Duodenal mucosa (tissue), 2 donors: ENCODE measurements around the gene LMAN1L.
A peak's percentile ranks its signal among the peaks of the same experiment; 100 is the strongest.

ENCODE experiments used
- H3K27ac ChIP-seq: one replicate; pipeline ENCODE4 v1.7.0; 2013; ENCODE audit warnings: low read depth, low read length
- H3K27me3 ChIP-seq, 2 donors: one replicate each; pipeline ENCODE4 v1.7.0; 2013; ENCODE audit warnings: low read length in 2 of 2, control low read depth in 1 of 2; ENCODE audit not compliant: insufficient read depth in 2 of 2, control insufficient read depth in 1 of 2
- H3K36me3 ChIP-seq, 2 donors: one replicate each; pipeline ENCODE4 v1.7.0; 2013; ENCODE audit warnings: low read length in 2 of 2, control low read depth in 1 of 2; ENCODE audit not compliant: insufficient read depth in 2 of 2, control insufficient read depth in 1 of 2
- H3K4me1 ChIP-seq, 2 donors: one replicate each; pipeline ENCODE4 v1.7.0; 2013; ENCODE audit warnings: low read length in 2 of 2, control low read depth in 1 of 2; ENCODE audit not compliant: insufficient read depth in 2 of 2, control insufficient read depth in 1 of 2
- H3K4me3 ChIP-seq, 2 donors: one replicate each; pipeline ENCODE4 v1.7.0; 2013; ENCODE audit warnings: low read length in 2 of 2, low read depth in 1 of 2
- H3K9ac ChIP-seq, 2 donors: one replicate each; pipeline ENCODE4 v1.7.0; 2013; ENCODE audit warnings: low read length in 2 of 2, low read depth in 1 of 2
- H3K9me3 ChIP-seq, 2 donors: one replicate each; pipeline ENCODE4 v1.7.0; 2013; ENCODE audit warnings: low read length in 2 of 2, control low read depth in 1 of 2; ENCODE audit not compliant: control insufficient read depth in 1 of 2

LMAN1L gene

DNA sequence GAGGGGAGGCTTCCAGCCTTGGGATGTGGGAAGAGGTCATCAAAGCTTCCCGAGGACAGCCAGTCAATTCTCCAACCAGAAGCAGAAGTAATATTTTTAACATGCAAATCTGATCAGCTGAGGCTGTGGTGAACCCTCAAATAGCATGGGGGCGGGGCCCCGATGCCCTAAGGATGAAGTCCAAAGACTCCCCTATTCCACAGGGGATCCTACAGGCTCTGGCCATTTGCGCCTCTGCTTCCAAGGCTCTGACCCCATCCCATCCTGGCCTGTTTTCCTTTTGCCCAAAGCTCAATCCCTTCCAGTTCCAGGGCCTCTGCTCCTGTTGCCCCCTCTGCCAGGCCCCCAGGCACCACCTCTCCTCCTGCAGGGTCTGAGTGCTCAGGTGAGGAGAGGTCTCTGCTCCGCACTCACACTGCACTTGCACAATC lies 37.5 kb upstream of the LMAN1L start:
- H3K4me1 ChIP-seq: peaks cover 62 to 64% of the 10 kb centered on the region in 2 donors
- no peak overlapping the region for H3K4me3 ChIP-seq
- H3K27me3 ChIP-seq: no peaks in the 10 kb centered on the region
- H3K9me3 ChIP-seq: no peaks in the 10 kb centered on the region
- H3K27ac ChIP-seq: no peak overlapping the region
- no peak overlapping the region for H3K9ac ChIP-seq
- no peaks in the 10 kb centered on the region for H3K36me3 ChIP-seq

DNA sequence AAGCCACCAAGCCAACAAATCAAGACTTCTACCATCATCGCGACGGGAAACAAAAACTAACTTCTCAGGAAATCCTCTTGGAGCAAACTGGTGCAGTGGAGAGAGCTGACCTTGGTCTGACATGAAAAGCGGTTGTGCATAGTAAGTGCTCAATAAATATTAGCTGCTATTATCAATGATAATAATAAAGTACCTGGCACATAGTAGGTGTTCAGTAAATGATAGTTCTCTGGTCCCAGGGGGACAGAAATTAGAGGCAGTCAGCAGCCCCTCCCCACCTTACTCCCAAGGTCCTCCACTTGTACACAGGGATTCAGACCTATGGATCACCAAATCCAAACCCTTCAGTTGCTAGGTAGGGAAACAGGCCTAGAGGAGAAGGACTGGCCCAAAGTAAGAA lies 36.7 kb upstream of the LMAN1L start:
- Histone ChIP-seq H3K4me1 (peaks cover 70% of the 10 kb centered on the region in 2 donors), H3K36me3 (no peaks in the 10 kb centered on the region), H3K4me3 (no peak overlapping the region), H3K9ac (no peak overlapping the region), H3K9me3 (no peaks in the 10 kb centered on the region), H3K27me3 (no peaks in the 10 kb centered on the region), H3K27ac (no peak overlapping the region)

DNA sequence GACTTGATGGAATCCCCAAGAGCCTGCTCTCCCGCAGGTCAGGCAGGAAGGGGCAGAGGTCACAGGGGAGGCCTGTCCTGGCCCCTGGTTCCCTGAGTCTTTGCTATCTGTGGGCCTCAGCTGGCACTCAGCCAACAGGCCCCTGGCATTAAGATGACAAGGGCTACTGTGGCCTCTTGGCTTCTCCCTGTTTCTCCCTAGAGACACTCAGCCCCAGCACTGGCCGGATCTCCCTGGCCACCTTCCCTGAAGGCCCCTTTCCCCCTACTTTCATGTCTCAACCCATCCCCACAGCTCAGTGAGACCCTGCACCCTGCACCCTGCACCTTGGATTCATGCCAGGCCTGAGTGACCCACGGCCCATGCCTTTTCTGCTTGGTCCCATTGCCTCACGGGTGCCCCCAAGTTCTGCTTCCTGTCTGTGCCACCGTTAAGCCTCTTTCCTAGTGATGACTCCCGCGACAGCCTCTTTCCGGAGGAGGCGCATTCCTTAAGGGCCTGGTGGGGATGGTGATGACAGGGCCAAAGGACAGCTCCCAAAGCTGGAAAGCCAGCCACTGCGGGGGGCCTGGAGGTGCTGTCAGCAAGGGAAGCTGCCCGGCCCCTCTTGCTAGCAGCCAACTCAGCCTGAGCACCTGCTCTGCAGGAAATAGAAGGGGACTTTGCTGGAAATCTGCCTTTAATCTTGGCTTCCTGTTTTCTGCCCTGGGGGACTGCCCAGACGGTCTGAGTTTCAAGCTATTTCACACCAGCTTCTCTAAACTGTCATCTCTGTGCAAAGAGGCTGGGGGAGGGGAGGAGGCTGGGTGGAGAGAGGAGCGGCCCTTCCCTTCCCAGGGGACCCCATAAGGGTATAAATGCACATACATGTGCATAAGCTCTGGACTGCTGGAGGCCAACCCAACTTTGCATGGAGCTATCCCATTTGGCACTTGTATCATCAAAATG lies 35.5 kb upstream of the LMAN1L start:
- Histone ChIP-seq H3K4me1 (peaks cover 71 to 74% of the 10 kb centered on the region in 2 donors), H3K27me3 (no peaks in the 10 kb centered on the region), H3K9me3 (no peaks in the 10 kb centered on the region), H3K9ac (peak overlapping the region; percentile 21 to 53), H3K36me3 (no peaks in the 10 kb centered on the region), H3K4me3 (peak overlapping the region; percentile 18 to 23), H3K27ac (peak overlapping the region; percentile 22)

DNA sequence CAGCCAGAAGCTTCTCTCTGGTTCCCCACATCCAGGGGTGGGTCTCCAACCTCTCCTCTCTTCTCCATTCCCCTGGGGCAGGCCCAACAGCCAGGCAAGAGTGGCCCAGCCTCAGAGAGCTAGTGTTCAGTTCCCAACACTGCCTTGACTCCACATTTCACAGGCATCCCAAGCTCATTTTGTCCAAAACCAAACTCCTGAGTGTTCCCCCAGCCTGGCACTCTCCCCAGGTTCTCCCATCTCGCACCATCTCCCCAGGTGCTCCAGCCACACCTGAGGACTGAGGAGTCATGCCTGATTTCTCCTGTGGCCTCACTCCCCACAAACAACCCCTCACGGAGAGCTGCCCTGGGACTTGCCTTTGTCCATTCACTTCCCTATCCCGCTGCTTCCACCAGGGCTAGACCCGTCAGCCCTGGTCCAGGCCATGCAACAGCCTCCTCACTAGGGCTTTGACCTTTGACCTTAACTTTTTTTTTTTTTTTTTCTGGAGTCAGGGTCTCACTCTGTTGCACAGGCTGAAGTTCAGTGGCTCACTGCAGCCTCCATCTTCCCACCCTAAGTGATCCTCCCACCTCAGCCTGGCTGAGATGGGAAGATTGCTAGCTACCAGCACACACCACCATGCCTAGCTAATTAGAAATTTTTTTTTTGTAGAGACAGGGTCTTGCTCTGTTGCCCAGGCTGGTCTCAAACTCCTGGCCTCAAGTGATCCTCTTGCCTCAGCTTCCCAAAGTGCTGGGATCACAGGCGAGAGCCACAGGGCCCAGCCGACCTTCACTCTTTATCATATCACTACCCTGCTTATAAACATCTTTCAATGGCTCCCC lies 34.7 kb upstream of the LMAN1L start:
- Histone ChIP-seq H3K36me3 (no peaks in the 10 kb centered on the region), H3K9ac (peak overlapping the region in 1 of 2 donors; percentile 16), H3K9me3 (no peaks in the 10 kb centered on the region), H3K27ac (no peak overlapping the region), H3K4me3 (no peak overlapping the region), H3K4me1 (peaks cover 70 to 76% of the 10 kb centered on the region in 2 donors), H3K27me3 (no peaks in the 10 kb centered on the region)

DNA sequence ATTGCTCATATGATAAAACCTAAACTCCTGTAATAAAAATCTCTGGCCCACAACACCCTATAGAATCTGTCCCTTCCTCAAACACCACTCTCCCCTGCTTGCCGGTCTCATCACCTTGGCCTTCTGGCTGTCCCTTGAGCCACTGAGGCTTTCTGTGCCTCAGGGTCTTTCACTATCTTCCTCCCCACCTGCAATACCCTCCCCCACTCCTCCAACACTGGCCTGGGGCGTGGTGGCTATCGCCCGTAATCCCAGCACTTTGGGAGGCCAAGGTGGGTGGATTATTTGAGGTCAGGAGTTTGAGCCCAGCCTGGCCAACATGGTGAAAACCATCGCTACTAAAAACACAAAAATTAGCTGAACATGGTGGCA lies 34.0 kb upstream of the LMAN1L start:
- no peaks in the 10 kb centered on the region for H3K9me3 ChIP-seq
- no peak overlapping the region for H3K9ac ChIP-seq
- no peak overlapping the region for H3K27ac ChIP-seq
- no peaks in the 10 kb centered on the region for H3K27me3 ChIP-seq
- no peaks in the 10 kb centered on the region for H3K36me3 ChIP-seq
- H3K4me3 ChIP-seq: no peak overlapping the region
- H3K4me1 ChIP-seq: peaks cover 70 to 76% of the 10 kb centered on the region in 2 donors

DNA sequence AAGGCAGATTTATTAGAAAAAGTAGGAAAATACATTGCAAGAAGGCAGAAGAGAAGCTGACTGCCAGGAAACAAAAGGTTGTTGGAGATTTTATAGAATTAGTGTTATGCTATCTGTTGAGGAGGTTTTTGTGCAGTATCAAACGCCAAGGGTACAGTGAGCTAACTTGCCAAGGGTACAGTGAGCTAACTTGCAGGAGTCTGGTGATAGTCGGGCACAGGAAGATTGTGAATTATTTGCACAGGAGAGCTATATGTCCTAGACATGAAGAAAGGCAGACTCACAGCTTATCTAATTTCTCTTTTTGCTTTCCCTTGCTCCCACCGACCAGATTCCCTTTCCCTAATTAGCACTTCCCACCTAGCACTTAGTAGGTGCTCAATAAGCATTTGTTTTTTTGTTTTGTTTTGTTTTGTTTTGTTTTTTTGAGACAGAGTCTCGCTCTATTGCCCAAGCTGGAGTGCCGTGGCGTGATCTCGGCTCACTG lies 33.4 kb upstream of the LMAN1L start:
- Histone ChIP-seq H3K9ac (no peak overlapping the region), H3K36me3 (no peaks in the 10 kb centered on the region), H3K4me1 (peaks cover 69 to 76% of the 10 kb centered on the region in 2 donors), H3K27me3 (no peaks in the 10 kb centered on the region), H3K4me3 (no peak overlapping the region), H3K9me3 (no peaks in the 10 kb centered on the region), H3K27ac (no peak overlapping the region)

DNA sequence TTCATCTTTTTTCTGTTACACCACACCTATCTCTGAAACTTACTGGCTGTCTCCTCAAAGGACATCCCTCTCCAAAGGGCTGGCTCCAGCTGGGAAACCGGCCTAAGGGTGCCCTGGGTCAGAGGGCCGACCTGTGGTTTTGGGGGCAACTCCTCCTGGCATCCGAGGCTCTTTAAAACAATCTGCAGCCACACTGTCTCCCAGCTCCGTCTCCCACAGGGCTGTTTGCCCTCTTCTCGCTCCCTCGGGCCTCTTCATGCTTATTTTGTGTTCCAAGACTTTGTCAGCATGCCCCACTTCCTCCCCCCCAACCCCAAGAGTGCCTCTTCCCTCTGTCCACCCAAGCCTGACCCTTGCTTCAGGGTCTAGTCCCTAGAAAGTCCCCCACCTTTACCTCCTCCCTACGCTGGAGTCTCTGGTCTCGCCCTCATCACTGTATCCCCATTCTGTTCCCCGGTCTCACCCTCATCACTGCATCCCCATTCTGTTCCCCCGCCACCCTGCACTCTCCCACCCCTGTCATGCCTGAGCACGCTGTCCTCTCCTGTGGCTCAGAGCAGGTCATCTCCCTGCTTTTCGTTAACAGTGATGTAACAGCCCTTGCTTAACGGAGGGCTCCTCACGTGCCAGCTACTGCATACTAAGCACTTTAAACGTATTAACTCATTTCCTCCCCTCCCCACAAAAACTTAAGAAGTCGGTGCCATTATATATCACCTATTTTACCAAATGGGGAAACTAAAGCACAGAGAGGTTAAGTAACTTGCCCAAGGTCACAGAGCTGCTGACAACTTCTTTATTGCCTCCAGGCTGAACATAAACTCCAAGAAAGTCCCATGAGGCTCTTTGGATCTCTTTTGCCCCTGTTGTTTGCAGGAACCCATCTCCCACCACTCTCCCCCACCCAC lies 31.9 kb upstream of the LMAN1L start:
- no peaks in the 10 kb centered on the region for H3K27me3 ChIP-seq
- H3K4me3 ChIP-seq: peak overlapping the region; percentile 72
- peak overlapping the region; percentile 49 to 56 for H3K9ac ChIP-seq
- peaks cover 0 to 7% of the 10 kb centered on the region in 2 donors for H3K36me3 ChIP-seq
- peak overlapping the region; percentile 57 for H3K27ac ChIP-seq
- no peaks in the 10 kb centered on the region for H3K9me3 ChIP-seq
- peaks cover 70 to 77% of the 10 kb centered on the region in 2 donors for H3K4me1 ChIP-seq

DNA sequence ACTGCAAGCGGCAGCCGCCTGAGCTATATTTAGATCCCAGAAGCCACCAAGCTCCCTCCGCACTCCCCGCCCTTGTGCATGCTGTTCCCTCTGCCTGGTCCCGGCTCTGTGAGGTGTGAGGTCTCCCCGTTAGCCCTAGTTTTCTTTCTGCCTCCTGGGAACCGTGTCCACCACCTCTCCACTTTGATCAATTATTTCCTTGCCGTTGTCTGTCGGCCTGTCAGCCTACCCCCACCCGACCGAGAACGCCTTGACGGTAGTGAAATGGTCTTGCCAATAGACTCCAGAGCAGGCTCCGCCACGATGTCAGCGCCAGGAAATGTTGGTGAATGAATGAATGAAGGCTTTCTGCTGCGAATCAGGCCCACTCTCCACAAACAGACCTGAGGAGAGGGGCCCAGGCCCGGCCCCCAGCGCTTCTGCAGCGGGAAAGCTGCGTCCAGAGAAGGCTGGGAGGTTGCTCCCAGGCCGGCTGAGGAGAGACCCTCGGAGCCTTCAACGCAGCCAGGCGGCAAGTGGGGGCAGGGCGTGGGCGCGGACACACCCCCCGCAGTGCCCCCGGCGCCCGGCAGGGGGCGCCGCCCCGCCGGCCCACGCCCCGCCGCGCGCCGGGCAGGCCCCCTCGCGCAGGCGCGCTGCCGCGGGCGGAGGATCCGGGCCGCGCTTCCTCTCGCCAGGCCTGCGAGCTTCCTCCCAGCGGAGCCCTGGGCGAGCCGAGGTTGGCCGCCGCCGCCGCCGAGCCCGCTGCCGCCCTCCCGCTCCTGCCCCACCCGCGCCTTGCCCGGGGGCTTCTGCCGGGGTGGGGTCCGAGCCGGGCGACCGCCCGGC lies 31.0 kb upstream of the LMAN1L start, which contains the start of gene CSK:
Gene CSK (plus strand): TSS at position 650 of the 828 bp plus-strand sequence. CDS start 16,218 bp downstream, outside the sequence.
- Histone ChIP-seq H3K9me3 (no peaks in the 10 kb centered on the region), H3K36me3 (peaks cover 3 to 10% of the 10 kb centered on the region in 2 donors), H3K27me3 (no peaks in the 10 kb centered on the region), H3K27ac (peak within 1 kb of the TSS; percentile 57), H3K4me3 (peak within 1 kb of the TSS; percentile 84 to 91), H3K4me1 (peaks cover 70 to 82% of the 10 kb centered on the region in 2 donors), H3K9ac (peak within 1 kb of the TSS; percentile 76 to 84)
